Activated T-helper 9 cell treated with anti-CD3 and anti-CD28 coated beads, Interleukin-2, amount 50 U/mL, for 16 hours (primary cell): Measurements from ENCODE around the gene CPTP.

Experiments
- DNase-seq: peaks from one replicate; pipeline ENCODE4 v3.0.0-alpha.2; 2020; ENCODE audit warnings: low read depth

The CPTP gene

DNA sequence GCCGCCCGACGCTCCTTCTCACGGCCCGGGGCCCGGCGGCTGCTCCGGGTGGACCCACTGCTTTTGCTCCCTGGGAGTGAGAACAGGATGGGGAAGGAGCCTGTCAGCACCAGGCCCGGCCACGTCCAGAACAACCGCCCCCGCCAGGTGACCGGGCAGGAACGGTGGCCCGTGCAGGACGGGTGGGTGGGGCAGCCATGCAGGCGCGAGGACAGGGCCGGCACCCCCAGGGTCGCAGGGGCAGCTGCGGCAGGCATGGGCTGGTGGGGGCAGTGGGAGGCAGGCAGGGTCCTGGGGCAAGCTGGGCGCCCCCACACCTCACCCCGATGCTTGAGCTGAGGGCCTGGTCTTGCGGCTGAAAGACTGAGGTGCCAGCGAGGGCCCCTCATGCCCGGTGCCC, 11.8 kb downstream of the CPTP start:
- DNase-seq = no peak

DNA sequence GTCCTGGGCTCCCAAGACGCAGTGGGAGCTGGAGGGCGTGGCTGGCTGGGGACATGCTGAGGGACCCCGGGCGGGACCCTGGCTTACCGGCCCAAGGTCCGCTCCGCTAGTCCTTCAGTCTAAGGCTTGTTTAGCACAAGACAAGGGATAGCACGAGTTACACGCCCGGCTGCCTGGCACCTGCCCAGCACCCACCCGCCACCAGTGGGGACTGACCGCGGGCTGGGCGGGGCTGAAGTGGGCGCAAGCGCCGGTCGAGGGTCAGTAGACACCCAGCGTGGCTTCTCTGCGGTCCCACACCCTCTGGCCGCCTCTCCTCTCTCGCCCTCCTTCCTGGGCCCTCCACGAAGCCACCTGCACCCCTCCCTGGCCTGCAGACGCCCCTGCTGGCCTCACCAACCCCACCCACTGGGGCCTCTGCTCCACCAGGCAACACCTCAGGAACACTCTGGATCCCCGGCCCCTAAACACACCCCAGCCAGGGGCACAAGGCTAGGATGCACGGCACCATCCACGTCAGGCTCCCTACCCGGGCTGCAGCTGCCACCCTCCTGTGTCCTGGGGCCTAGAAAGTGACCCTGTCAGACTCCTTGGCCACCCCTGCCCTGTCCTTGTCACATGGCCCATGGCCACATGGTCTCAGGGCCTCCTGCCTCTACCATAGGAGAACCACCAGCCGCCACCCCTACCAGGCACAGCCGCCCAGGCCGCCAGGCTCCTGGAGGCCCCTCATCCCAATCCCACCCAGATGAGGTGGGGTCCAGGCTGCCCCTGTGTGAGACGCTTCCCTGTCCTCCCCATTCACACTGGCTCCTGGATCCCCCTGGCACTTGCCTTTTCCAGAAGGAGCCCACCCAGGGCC, 12.6 kb downstream of the CPTP start:
- DNase-seq = no peak

DNA sequence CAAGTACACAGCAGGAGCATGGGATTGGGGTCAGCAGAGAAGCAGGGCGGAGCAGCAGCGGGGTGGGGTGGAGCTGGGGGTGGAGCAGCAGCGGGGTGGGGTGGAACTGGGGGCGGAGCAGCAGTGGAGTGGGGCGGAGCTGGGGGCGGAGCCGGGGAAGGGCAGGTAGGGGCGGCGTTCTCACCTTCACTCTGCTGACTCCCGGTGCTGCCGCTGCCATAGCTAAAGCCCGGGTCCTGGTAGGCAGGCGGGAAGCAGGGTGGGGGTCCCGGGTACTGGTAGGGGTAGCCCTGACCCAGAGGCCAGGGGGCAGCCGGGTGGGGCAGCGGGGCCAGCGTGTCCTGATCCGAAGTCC, 13.2 kb downstream of the CPTP start:
- no peak for DNase-seq

DNA sequence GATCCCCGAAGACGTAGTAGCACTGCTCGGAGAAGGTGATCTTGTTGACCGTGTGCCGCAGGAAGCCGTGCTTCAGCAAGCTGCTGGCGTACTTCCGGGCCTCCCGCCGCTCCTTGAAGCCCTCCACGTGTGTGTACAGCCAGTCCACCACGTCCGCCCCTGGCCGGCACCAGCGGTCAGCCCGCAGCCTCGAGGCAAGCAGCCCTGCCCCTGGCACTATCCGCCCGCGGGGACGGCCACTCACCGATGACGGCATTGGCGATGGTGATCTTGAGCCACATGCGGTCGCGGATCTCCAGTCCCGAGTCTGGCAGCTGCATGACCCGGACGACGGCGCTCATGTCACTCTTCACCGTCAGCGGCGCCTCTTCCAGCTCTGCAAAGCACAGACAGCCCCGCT, 13.7 kb downstream of the CPTP start:
- no peak for DNase-seq

DNA sequence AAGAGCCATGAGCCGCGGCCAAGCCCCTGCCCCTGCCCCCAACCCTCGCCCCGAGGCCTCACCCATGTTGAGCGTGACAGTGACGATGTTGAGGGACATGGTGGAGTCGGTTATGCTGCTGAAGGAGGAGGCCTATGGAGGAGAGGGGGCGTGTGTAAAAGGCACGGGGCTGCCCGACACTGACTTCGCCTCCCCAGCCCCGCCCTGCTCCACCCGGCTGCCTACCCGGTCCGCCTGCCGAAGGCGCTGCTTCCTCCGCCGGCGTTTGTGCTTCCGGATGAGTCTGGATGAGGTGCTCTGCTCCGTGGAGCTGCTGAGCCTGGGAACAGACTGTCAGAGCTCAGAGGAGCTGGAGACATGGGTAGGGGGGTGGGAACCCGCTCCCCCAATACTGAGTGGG, 15.6 kb downstream of the CPTP start:
- no peak for DNase-seq

DNA sequence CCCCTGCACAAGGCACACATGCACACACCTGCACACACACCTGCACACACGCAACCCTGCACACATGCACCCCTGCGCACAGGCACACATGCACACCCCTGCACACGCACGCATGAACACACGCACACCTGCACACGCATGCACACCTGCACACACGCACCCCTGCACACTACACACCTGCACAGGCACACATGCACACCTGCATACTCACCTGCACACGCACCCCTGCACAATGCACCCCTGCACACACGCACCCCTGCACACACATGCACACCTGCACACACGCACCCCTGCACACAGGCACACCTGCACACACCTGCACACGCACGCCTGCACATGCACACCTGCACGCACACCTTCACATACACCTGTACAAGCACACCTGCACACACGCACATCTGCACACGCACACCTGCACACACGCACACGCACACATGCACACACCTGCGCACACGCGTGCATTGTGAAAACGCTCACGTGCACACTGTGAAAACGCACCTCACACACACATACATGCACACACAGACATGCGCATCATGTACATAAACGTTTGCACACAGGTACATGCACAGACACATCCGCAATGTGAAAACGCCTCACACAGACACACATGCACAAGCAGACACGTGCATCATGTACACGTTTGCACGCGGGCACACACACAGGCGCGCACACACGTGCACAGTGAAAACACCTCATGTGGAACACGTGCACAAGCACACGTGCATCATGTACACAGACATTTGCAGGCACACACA, 16.4 kb downstream of the CPTP start:
- no peak for DNase-seq

DNA sequence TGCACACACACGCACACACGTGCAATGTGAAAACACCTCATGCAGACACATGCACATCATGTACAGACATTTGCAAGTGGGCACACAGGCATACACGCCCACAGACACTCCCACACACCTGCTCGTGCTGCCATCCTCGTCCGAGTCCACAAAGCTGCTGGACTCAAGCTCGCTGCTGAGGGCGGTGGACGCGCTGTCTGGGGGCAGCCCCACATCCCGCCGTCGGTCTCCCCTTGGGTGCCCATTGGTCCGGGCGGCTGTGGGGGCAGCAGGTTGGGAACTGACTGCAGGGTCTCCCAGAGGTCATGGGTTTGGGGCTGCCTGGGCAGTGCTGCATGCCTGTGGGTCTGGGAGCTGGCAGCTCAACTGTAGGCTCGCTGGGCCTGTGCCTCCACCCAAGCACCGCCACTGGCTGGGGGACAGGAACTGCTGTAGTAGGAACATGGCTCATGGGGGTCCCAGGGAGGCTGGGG, 17.0 kb downstream of the CPTP start:
- no peak for DNase-seq

DNA sequence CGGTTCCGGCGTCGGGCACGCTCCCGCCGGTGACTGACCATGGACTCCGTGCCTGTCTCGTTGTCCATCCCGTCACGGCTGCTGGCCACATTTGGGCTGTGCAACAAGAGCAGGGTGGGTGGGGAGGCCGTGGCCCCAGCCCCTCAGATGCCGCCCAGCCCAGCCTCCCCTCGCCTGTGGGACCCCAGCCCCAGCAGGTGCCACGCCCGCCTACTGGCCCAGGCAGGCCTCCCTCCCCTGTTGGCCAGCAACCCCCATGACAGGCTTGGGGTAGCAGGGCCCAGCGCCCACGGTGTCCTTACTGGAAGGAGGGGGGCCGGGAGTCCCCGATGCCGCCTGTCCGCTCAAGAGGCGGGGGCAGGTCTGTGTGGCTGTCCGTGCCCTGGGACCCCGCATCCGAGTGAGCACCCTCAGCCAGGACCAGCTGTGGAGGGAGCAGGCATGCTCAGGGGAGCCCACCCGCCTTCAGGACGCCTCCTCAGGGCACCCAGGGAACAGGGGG, 17.5 kb downstream of the CPTP start:
- DNase-seq = no peak

DNA sequence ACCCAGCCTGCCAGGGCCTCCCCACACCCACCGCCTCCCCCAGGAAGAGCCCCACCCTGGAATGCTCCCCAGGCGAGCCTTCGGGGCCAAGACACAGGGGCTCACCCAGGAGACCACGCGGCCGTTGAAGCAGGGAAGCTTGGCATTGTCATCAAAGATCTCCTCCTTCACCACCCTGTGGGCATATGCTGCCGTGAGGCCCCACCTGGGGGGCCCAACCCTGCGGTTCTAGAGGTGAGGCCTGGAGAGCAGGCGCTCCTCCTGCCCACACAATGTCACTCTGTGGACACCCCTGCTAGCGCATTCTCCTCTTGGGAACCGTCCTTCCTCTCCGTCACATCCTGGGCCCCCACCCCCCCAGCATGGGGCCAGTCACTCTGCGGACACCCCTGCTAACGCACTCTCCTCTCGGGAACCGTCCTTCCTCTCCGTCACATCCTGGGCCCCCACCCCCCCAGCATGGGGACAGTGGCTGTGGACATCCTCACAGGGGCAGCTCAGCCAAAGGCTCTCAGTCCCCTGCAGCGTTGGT, 18.0 kb downstream of the CPTP start:
- DNase-seq = no peak

DNA sequence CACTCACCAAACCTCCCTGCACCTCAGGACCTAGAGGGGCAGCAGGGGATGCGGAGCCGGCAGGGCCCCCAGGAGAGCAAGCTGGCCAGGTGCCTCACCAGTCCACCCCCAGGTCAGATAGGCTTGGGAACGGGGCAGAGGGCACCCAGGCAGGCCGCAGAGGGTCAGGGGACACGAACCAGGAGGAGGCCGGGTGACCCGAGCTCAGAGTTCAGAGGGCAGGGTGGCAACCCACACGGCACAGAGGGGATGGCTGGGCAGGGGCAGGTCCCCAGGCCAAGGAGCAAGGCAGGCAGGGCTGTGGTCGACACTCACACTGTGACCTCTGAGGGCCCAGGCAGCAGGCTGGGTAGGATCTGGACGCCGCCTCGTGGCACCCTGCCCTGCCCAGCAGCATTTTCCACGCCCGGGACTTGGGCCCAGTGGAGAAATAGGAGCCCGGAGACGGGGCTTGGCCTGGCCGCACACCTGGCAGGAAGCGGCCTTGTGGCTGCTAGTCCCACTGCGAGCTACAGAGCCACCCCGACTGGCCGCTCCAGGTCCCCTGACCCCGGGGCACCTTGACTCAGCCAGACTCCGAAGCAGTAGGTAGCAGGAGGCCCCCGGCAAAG, 19.3 kb downstream of the CPTP start:
- no peak for DNase-seq

DNA sequence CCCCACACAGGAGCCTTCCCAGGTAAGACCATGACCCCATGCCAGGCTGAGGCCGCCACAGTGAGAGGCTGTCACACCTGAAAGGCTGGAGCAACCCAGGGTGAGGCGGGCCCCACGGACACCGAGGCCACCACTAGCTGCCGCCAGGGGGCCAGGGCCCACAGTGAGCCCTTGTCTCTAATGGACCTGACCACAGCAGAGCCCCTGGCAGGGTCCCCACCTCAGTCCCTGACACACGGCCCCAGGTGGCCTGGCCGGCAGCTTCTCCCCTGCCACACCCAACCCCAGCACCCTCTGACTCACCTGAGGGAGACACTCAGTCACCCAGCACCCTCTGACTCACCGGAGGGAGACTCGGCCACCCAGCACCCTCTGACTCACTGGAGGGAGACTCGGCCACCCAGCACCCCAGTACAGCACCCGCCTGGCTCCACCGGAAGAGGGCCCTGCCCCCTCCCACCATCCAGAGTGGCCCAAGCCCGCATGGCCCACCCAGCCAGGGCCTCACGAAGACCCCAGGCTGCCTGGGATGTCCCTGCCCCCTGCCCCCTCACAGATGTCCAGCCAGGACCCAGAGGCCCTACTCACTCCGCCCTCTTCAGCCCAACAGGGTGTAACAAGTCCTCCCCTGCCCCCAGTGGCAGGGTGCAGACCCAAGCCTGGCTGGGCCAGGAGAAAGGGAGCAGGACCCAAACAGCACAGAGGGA, 20.2 kb downstream of the CPTP start:
- DNase-seq = peak; percentile 43

DNA sequence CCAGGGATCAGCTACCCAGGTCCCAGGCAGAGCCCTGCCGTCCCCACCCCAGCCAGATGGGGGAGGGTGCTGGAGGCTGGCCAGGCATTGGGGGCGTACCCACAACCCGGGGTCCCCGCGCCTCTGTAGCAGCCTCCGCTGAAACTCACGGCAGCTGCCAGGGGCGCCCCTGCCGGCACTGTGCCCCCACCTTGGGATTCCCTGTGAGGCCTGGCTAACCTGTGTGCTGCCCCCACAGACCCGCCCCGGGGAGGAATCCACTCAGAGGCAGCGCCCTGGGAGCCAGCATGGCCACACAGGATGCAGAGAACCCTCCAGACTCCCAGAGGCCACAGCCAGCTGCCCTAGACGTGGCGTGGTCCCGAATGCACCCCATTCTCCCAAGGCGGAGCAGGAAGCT, 20.8 kb downstream of the CPTP start:
- no peak for DNase-seq

DNA sequence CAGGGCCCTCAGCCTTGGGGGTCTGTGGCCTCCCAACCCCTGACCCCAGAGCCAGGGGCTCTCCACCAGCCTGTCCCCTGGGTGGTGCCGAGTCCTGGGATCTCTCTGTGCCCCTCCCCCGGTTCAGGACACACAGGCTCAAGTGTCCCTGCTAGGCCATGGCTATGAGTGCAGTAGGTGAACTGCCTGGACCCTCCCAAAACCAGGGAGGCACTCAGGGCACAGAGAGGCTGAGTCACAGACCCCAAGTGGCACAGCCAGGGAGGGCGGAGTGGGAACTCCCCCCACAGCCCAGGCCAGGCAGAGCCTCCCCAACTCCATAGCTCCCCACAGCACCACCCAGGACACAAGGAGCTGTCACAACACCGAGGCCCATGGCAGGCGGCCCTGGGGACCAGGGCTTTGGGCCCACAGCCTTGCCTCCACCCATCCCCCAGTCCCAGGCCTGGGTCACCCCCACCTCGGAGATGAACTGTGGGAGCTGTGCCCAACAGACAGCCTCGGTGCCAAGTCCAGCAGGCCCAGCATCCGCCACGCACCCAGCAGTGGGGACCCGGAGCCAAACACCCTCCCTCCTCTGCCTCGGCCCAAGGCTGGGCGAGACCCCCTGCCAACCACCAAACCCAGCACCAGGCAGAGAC, 21.4 kb downstream of the CPTP start:
- no peak for DNase-seq

DNA sequence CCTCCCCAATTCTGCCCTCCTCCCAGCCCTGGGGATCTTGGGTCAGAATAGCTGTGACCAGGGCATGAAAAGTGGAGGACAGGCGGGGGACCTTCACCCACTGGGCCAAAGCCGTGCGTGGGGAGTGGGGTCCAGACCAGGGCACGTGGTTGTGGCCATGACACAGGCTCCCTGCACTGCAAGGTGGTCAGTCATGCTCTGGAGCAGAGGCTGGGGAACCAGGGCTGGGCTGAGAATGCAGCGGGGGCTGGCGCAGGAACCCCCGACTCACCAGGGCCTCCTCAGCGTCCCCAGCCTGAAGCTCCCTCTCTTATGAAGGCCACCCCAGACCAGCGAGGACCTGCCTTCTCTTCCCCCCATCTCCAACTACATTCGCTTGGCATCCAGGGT, 21.9 kb downstream of the CPTP start:
- no peak for DNase-seq

DNA sequence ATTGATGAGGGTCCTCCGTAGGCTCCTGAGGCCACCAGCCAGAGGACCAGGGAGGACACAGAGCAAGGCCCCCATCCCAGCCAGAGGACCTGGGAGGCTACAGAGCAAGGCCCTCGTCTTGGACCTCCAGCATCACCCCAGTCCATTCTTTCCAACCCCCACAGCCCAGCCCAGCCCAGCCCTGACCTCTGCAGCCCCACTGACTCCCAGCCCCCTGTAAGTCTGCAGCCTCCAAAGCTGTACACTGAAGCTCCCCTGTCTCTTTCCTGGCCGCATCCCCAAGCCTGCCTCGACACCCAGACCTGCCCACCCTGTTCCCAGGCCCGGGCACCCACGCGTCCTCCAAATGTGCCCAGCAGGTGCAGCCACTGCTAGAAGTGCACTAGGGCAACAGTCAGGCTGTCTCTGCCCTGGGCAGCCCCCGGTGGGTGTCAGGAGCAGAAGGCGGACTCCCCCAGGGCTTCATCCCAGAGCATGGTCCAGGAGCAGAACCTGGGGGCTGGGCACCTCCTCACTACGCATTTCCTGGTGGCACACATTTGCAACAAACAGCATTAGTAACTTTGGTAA, 22.5 kb downstream of the CPTP start:
- DNase-seq = no peak

DNA sequence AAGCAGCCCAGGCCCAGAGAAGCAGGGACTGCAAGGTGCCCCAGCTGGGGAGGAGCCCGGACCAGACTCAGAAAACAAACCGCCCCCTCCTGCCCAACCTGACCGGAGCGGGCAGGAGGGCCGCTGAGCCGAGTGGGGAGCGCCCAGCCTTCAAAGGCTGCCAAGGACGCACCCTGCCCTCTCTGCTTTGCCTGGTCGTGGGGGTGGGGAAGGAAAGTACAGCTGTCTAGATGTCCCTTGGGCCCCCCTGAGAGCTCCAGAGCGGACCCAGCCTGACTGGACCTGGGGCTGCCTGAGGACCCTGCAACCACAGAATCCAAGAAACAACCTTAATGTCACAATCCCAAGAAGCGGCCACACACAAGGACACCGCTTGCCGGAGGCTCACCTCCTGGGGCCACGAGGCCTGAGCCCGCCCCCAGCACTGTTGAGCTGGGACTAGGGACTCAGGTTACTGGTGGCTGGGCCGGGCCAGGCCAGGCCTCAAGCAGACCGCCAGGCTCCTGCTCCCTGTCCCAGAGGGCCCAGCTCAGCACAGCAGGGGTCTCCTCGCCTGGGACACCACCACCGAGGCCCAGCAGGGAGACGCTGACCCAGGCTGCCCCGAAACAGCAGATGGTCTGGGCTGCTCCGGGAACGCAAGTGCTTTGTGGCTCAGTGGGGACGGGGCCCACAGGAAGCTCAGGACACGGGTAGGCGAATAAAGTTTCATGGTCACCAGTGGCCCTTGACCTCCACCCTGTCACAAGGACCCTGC, 23.2 kb downstream of the CPTP start:
- no peak for DNase-seq

DNA sequence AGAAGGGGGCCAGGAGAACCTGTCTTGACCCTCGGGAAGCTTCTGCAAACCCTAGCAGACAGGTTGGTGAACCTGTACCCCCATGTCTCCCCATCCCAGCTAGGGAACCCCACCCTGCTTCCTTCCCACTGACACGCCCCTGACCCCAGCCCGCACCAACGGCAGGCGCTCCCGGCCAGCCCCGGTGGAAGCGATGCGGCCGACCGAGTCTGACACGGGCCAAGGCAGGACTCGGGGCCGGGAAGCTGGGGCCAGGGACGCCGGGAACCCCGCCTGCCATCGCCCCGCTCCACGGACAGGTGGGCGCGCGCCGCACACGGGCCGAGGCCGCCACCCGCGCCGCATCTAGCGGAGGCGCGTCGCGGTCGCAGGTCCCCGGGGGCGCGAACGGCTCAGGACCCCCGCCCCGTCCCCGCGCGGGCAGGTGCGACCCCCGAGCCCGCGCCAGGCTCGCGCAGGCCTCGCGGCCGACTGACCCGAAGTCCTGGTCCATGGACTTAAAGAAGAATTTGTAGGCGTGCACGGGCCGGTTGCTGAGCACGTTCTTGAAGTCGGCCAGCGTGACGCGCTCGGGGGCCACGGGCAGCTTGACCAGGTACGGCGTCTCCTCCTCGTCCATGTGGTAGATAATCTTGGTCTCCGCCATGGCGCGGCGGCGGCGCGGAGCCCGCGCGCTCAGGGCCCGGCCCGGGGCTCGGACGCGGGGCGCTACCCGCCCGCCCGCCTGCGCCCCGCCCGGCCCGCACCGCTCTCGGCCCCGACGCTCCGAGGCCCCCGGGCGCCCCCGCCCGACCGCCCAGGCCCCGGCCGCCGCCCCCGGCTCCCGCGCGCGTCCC, 24.0 kb downstream of the CPTP start:
- no peak for DNase-seq

DNA sequence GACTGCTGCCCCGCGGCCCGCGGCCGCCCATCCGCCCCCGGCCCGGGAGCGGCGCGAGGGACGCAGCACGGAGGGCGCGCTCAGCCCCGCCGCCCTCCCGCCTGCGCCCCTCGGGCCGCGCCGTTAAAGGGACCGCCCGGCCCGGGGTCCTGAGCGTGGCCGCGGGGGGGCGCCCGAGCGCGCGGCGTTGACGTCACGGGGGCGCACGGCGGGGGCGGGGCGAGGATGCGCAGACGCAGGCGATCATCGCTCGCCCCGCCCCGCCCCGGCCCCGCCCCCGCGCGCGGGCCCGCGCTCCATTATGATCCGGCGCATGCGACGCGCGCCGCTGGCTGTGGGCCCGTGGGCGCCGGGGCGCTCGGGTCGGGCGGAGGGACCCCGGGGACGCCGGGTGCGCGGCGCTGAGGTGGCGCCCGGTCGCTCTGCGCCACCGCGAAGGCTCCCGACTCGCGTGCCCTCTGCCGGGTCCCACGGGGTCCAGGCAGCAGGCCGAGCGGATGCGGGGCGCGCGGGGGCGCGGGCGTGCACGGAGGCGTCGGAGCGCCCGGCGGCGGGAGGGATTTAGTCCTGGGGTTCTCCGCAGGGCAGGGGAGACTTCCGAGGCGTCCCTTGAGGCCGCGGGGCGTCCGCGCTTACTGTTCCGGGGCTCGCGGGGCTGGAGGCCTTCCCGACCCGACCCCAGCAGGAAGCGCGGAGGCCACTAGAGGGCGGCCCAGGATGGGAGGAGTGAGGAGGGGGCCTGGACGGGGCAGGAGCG, 24.8 kb downstream of the CPTP start, which contains the start of gene DVL1:
Gene DVL1 (minus strand): TSS at position 163 of the 757 bp plus-strand sequence. CDS start 353 bp downstream, outside the sequence.
- DNase-seq = peak; percentile 67
